Astrocyte of the spinal cord (primary cell): ENCODE measurements around the gene SUMO2.
A peak's percentile ranks its signal among the peaks of the same experiment; 100 is the strongest.

Experiments used
- DNase-seq: peaks from one replicate; pipeline ENCODE4 v3.0.0; 2011; ENCODE audit warnings: low read depth, low spot score
- H3K4me3 ChIP-seq: 2 replicates; pipeline ENCODE4 v1.5.1; 2011; ENCODE audit warnings: low read depth, mild to moderate bottlenecking, low read length, moderate library complexity
- in situ Hi-C: cut with HindIII; loops from 2 replicates; pipeline ENCODE4 v1.10.0; 2017; ENCODE audit warnings: low sequenced_read_pairs
- TF ChIP-seq, protein P1 (sequence below): IDR thresholded peaks from 2 replicates; pipeline ENCODE4 v1.5.1; 2012; ENCODE audit warnings: low read depth, mild to moderate bottlenecking, low read length, inconsistent platforms

The SUMO2 gene

DNA sequence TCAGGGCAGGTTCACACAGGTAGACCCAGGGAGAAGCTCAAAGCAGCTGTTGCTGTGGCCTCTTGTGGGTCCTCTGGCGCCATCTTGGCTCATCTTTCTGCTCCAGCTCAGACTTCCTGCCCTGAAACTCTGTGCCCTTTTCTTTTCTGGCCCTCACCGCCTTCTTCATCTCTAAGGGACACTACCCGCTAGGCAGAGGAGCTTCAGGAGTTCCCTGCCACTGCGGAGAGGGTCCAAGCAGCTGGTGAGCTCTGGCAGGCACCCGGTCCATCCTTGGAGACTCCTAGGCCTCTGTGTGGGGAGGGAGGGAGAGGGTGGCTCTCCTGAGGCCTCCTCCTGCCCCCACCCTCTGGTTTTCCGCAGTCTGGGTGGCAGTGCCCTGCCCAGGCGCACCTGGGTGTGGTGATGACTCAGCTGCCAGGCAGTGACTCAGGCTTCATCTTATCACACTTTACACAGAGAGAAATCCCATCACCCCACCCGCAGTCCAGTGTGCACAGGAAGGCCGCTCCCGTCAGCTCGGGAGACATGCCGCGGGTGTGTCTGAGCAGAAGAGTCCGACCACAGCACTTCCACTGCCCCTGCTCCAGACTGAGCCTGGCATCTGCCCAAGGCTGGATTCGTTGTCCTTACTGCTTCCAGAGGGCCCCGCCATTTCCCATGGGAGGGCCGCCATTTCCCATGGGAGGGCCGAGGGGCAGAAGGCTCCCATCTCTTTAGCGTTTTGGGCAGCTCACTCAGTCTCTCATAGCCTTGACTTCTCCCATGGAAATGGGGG lies 58.5 kb downstream of the SUMO2 start:
- TF ChIP-seq, protein P1, sequence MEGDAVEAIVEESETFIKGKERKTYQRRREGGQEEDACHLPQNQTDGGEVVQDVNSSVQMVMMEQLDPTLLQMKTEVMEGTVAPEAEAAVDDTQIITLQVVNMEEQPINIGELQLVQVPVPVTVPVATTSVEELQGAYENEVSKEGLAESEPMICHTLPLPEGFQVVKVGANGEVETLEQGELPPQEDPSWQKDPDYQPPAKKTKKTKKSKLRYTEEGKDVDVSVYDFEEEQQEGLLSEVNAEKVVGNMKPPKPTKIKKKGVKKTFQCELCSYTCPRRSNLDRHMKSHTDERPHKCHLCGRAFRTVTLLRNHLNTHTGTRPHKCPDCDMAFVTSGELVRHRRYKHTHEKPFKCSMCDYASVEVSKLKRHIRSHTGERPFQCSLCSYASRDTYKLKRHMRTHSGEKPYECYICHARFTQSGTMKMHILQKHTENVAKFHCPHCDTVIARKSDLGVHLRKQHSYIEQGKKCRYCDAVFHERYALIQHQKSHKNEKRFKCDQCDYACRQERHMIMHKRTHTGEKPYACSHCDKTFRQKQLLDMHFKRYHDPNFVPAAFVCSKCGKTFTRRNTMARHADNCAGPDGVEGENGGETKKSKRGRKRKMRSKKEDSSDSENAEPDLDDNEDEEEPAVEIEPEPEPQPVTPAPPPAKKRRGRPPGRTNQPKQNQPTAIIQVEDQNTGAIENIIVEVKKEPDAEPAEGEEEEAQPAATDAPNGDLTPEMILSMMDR, result no peak
- H3K4me3 ChIP-seq, result no peak overlapping the region
- in situ Hi-C loops, result no loop called here

DNA sequence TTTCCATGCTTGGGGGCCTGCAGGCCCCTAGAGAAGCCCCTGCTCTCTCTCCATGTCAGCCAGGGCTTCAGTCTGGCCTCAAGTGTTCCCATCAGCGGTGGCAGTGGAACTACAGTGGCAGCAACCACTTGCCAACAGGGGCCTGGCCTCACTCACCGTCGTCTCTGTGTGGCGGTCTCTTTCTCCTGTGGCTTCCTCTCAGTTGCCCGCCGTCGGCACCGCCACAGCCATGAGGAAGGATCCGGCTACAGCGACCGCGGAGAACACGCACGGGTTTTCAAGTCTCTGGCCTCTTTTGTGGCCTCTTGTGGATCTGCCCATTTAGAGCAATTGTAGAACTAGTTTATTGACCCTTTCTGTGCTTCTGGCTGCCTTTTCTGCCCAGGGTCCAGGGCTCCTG lies 64.5 kb downstream of the SUMO2 start:
- TF ChIP-seq, protein P1, result no peak
- no peak overlapping the region for H3K4me3 ChIP-seq
- in situ Hi-C loops, result no loop called here
- DNase-seq, result no peak

More for the DNA sequence above, 58.5 kb downstream of the SUMO2 start:
- peak; percentile 67 for DNase-seq

DNA sequence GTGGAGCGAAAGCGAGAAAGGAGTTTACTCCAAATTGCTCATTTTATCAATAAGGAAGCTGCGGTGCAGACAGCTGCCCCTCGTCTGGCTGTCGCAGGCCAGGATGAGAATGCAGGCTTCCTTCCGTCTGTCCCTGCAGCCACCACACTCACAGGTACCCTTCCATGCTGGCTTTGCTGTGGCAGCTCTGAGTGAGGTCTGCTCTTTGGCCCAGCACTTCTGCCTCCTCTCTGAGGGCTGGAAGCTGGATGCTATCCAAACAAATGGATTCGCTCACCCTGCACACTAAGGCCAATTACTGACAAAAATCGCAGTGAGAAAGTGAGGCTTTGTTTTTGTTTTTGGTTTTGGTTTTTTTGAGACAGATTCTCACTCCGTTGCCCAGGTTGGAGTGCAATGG lies 66.0 kb downstream of the SUMO2 start:
- TF ChIP-seq, protein P1, result no peak
- in situ Hi-C loops, result no loop called here
- DNase-seq, result no peak
- no peak overlapping the region for H3K4me3 ChIP-seq
